SK-N-SH (cell line): Measurements from ENCODE around the gene PCDH18. TPM values are rescaled to one million over a fixed set of nuclear protein-coding genes. Genes with fewer than 3 reads are reported as not detected.

ENCODE experiments used
- CTCF ChIA-PET: fragments of 300-600, 350-600 bp; formaldehyde crosslinking; extraction: SDS; loops from one replicate; lab custom pipeline; 2021; lab: Yijun Ruan, JAX
- POLR2A ChIA-PET: fragments of 350-600 bp; sonication (Branson Sonifier 250); formaldehyde crosslinking; extraction: SDS; loops from one replicate; lab custom pipeline; 2020; ENCODE audit warnings: antibody characterized with exemption, inconsistent platforms; lab: Yijun Ruan, JAX
- DNase-seq: peaks from one replicate; pipeline ENCODE4 v3.0.0; 2012
- H2AFZ ChIP-seq: fragments of 200-600 bp; sonication (generic); 2 replicates; pipeline ENCODE4 v1.8.1; 2016; ENCODE audit warnings: antibody characterized with exemption, mild to moderate bottlenecking, low read depth
- H3F3A ChIP-seq: fragments of 200-600 bp; sonication (generic); replicated peaks from 2 replicates; pipeline ENCODE3; 2016; ENCODE audit warnings: antibody characterized with exemption, mild to moderate bottlenecking; ENCODE audit not compliant: insufficient read depth
- H3K27ac ChIP-seq, 2 experiments: fragments of 200-500 bp in 1 of 2; fragments of 200-600 bp in 1 of 2; sonication (Bioruptor generic) in 1 of 2; sonication (generic), shearing (Covaris generic) in 1 of 2; 2 replicates each; pipeline versions ENCODE4 v1.5.1 to v1.6.1; 2014 to 2016; ENCODE audit warnings: low read depth in 2 of 2, inconsistent platforms in 1 of 2, low read length in 1 of 2, mild to moderate bottlenecking in 1 of 2, mixed read lengths in 1 of 2
- H3K27me3 ChIP-seq: fragments of 200-600 bp; sonication (generic), shearing (Covaris generic); 2 replicates; pipeline ENCODE4 v1.6.1; 2016; ENCODE audit warnings: mixed run types; ENCODE audit not compliant: insufficient read depth
- H3K36me3 ChIP-seq, 2 experiments: fragments of 200-500 bp in 1 of 2; fragments of 200-600 bp in 1 of 2; sonication (Bioruptor generic) in 1 of 2; sonication (generic) in 1 of 2; replicated peaks in 1 of 2; 2 replicates each; pipeline versions ENCODE3 to v1.5.1; 2014 to 2016; ENCODE audit warnings: low read length in 1 of 2, mild to moderate bottlenecking in 1 of 2; ENCODE audit not compliant: insufficient read depth in 2 of 2, control insufficient read depth in 1 of 2
- H3K4me1 ChIP-seq, 2 experiments: fragments of 200-500 bp in 1 of 2; fragments of 200-600 bp in 1 of 2; sonication (Bioruptor generic) in 1 of 2; sonication (generic), shearing (Covaris generic) in 1 of 2; 2 replicates each; pipeline versions ENCODE4 v1.5.1 to v1.6.1; 2014 to 2016; ENCODE audit warnings: low read depth in 1 of 2, low read length in 1 of 2, mixed run types in 1 of 2; ENCODE audit not compliant: insufficient read depth in 2 of 2, control insufficient read depth in 1 of 2
- H3K4me2 ChIP-seq: fragments of 200-600 bp; sonication (generic), shearing (Covaris generic); 2 replicates; pipeline ENCODE4 v1.6.1; 2017; ENCODE audit warnings: mixed run types
- H3K4me3 ChIP-seq, 2 experiments: fragments of 200-500 bp in 1 of 2; fragments of 200-600 bp in 1 of 2; sonication (Bioruptor generic) in 1 of 2; sonication (generic), shearing (Covaris generic) in 1 of 2; 2 replicates each; pipeline versions ENCODE4 v1.5.1 to v1.8.1; 2014 to 2016; ENCODE audit warnings: low read depth in 2 of 2, inconsistent platforms in 1 of 2, low read length in 1 of 2, mild to moderate bottlenecking in 1 of 2, mixed read lengths in 1 of 2, moderate library complexity in 1 of 2
- H3K79me2 ChIP-seq: fragments of 200-600 bp; sonication (generic); 2 replicates; pipeline ENCODE4 v1.8.1; 2017; ENCODE audit warnings: mild to moderate bottlenecking; ENCODE audit not compliant: insufficient read depth
- H3K9ac ChIP-seq: fragments of 200-600 bp; sonication (generic); 2 replicates; pipeline ENCODE4 v1.6.1; 2017; ENCODE audit warnings: mixed run types
- H3K9me2 ChIP-seq: fragments of 200-600 bp; sonication (generic); 2 replicates; pipeline ENCODE4 v1.6.1; 2017; ENCODE audit warnings: mixed run types
- H3K9me3 ChIP-seq: fragments of 200-600 bp; sonication (generic); 2 replicates; pipeline ENCODE4 v1.6.1; 2017; ENCODE audit warnings: mixed run types, mild to moderate bottlenecking, moderate library complexity
- H4K20me1 ChIP-seq: fragments of 200-600 bp; sonication (generic); 2 replicates; pipeline ENCODE4 v1.6.1; 2017; ENCODE audit warnings: mild to moderate bottlenecking, mixed run types; ENCODE audit not compliant: insufficient read depth
- CHD2 ChIP-seq: fragments of 150-350 bp; IDR thresholded peaks from 2 replicates; pipeline ENCODE4 v1.6.1; 2018; ENCODE audit warnings: low read length; ENCODE audit not compliant: partially characterized antibody
- FOSL2 ChIP-seq: IDR thresholded peaks from 2 replicates; pipeline ENCODE4 v1.4.0; 2012; ENCODE audit warnings: low read depth, mild to moderate bottlenecking, moderate library complexity, borderline replicate concordance
- FOXM1 ChIP-seq: IDR thresholded peaks from 2 replicates; pipeline ENCODE4 v1.4.0; 2012; ENCODE audit warnings: low read depth, mild to moderate bottlenecking
- GABPA ChIP-seq: IDR thresholded peaks from 2 replicates; pipeline ENCODE4 v1.4.0; 2012; ENCODE audit warnings: low read depth, mild to moderate bottlenecking
- IRF3 ChIP-seq: fragments of 150-350 bp; IDR thresholded peaks from 2 replicates; pipeline ENCODE4 v1.6.1; 2016; ENCODE audit warnings: mild to moderate bottlenecking, low read depth, low read length
- MXI1 ChIP-seq: IDR thresholded peaks from 2 replicates; pipeline ENCODE4 v1.6.1; 2012; ENCODE audit warnings: mild to moderate bottlenecking, low read depth, low read length, improper control_type of control experiment
- NRF1 ChIP-seq: IDR thresholded peaks from 2 replicates; pipeline ENCODE4 v1.6.1; 2012; ENCODE audit warnings: low read depth, mild to moderate bottlenecking, low read length
- PBX3 ChIP-seq: IDR thresholded peaks from 2 replicates; pipeline ENCODE4; 2012
- POLR2AphosphoS5 ChIP-seq: IDR thresholded peaks from 2 replicates; pipeline ENCODE4 v1.6.1; 2012; ENCODE audit warnings: low read depth, low read length
- REST ChIP-seq: IDR thresholded peaks from 2 replicates; pipeline ENCODE4 v1.6.1; 2012; ENCODE audit warnings: mild to moderate bottlenecking, low read depth, low read length, moderate library complexity
- RFX5 ChIP-seq: IDR thresholded peaks from 2 replicates; pipeline ENCODE4 v1.6.1; 2012; ENCODE audit warnings: mild to moderate bottlenecking, improper control_type of control experiment, low read length
- TCF12 ChIP-seq: IDR thresholded peaks from 2 replicates; pipeline ENCODE4 v1.4.0; 2012
- USF2 ChIP-seq: fragments of 150-350 bp; IDR thresholded peaks from 2 replicates; pipeline ENCODE4 v1.6.1; 2017; ENCODE audit warnings: antibody characterized with exemption, low read length, low read depth, borderline replicate concordance
- ZBTB33 ChIP-seq: IDR thresholded peaks from 2 replicates; pipeline ENCODE4 v1.4.0; 2012; ENCODE audit warnings: low read depth, borderline replicate concordance
- WGBS: methylation state at CpG from one replicate; pipeline ENCODE4 v1.1.6; 2017; ENCODE audit warnings: low lambda C conversion rate; 5-methylcytosine and 5-hydroxymethylcytosine counted together
- polyA plus RNA-seq, 3 experiments: library from polyadenylated mRNA; depleted of rRNA; stranded (reverse); fragments of >200 nt; gene quantifications; 2 replicates each; pipeline ENCODE4 v1.2.3, GENCODE V29; 2012

The PCDH18 gene
- polyA plus RNA-seq, 1 of the 3 experiments (the other 2 are of a cell fraction): 25.0 TPM

GRCh38 chr4:137541181-137541580 is 8.9 kb upstream of the PCDH18 start:
- Histone ChIP-seq H3K79me2 (no peaks in the 10 kb centered on the region), H3K9ac (no peak overlapping the region), H3K4me1 (peaks cover 0 to 5% of the 10 kb centered on the region in 2 experiments; a peak in 2 of 4 replicates), H3F3A (peaks cover 3% of the 10 kb centered on the region), H3K4me3 (no peak overlapping the region), H3K27ac (no peak overlapping the region), H3K4me2 (no peak overlapping the region), H2AFZ (no peak overlapping the region), H3K9me3 (no peaks in the 10 kb centered on the region), H4K20me1 (no peaks in the 10 kb centered on the region), H3K9me2 (no peaks in the 10 kb centered on the region), H3K27me3 (no peaks in the 10 kb centered on the region), H3K36me3 (no peaks in the 10 kb centered on the region)
- POLR2A ChIA-PET: no interaction called here
- CTCF ChIA-PET: no interaction called here
- 70% methylated on average over 3 of the region's 3 CpGs for WGBS
- DNase-seq: no peak
- TF ChIP-seq CHD2 (no peak), POLR2AphosphoS5 (no peak), IRF3 (no peak), NRF1 (no peak), PBX3 (no peak), RFX5 (no peak), GABPA (no peak), TCF12 (no peak), FOSL2 (no peak), MXI1 (no peak), REST (no peak), FOXM1 (no peak), USF2 (no peak), ZBTB33 (no peak)
